Neutrophil (primary cell): ENCODE measurements around the gene TACC2.

ENCODE experiments used
- H3K27ac ChIP-seq: fragments of 200-600 bp; sonication (generic); 2 replicates; pipeline ENCODE4 v1.5.1; 2016; ENCODE audit warnings: mild to moderate bottlenecking, moderate library complexity
- H3K27me3 ChIP-seq: fragments of 200-600 bp; sonication (generic); 2 replicates; pipeline ENCODE4 v1.6.0; 2016; ENCODE audit warnings: mild to moderate bottlenecking
- H3K36me3 ChIP-seq: fragments of 200-600 bp; sonication (generic); 2 replicates; pipeline ENCODE4 v1.5.1; 2017
- H3K4me1 ChIP-seq, 2 experiments: fragments of 200-600 bp in 1 of 2; sonication (generic) in 1 of 2; 1 replicate in 1 of 2; 2 replicates in 1 of 2; pipeline versions ENCODE4 v1.5.1 to v1.6.1; 2013 to 2016; ENCODE audit warnings: low read depth in 1 of 2, low read length in 1 of 2, mild to moderate bottlenecking in 1 of 2, moderate library complexity in 1 of 2; ENCODE audit not compliant: control insufficient read depth in 1 of 2, insufficient read depth in 1 of 2
- H3K4me3 ChIP-seq, 2 experiments: fragments of 200-600 bp in 1 of 2; sonication (generic) in 1 of 2; 1 replicate in 1 of 2; 2 replicates in 1 of 2; pipeline ENCODE4 v1.5.1; 2013 to 2016; ENCODE audit warnings: low read depth in 1 of 2, low read length in 1 of 2, mild to moderate bottlenecking in 1 of 2, moderate library complexity in 1 of 2
- H3K9me3 ChIP-seq: fragments of 200-600 bp; sonication (generic); 2 replicates; pipeline ENCODE4 v1.5.1; 2016
- TF ChIP-seq, protein P1 (sequence below): fragments of 200-600 bp; sonication (generic); IDR thresholded peaks from 2 replicates; pipeline ENCODE4 v1.5.1; 2016; ENCODE audit warnings: antibody characterized with exemption

TACC2 gene

GRCh38 chr10:122249991-122250750 is 261.2 kb downstream of the TACC2 start:
- Histone ChIP-seq H3K27ac (no peak overlapping the region), H3K4me3 (no peak overlapping the region), H3K27me3 (peaks cover 4% of the 10 kb centered on the region), H3K4me1 (no peaks in the 10 kb centered on the region), H3K36me3 (no peaks in the 10 kb centered on the region), H3K9me3 (no peaks in the 10 kb centered on the region)
- TF ChIP-seq, protein P1, sequence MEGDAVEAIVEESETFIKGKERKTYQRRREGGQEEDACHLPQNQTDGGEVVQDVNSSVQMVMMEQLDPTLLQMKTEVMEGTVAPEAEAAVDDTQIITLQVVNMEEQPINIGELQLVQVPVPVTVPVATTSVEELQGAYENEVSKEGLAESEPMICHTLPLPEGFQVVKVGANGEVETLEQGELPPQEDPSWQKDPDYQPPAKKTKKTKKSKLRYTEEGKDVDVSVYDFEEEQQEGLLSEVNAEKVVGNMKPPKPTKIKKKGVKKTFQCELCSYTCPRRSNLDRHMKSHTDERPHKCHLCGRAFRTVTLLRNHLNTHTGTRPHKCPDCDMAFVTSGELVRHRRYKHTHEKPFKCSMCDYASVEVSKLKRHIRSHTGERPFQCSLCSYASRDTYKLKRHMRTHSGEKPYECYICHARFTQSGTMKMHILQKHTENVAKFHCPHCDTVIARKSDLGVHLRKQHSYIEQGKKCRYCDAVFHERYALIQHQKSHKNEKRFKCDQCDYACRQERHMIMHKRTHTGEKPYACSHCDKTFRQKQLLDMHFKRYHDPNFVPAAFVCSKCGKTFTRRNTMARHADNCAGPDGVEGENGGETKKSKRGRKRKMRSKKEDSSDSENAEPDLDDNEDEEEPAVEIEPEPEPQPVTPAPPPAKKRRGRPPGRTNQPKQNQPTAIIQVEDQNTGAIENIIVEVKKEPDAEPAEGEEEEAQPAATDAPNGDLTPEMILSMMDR = no peak

GRCh38 chr10:122251459-122252255 is 262.7 kb downstream of the TACC2 start:
- no peaks in the 10 kb centered on the region for H3K36me3 ChIP-seq
- H3K4me3 ChIP-seq = no peak overlapping the region
- no peaks in the 10 kb centered on the region for H3K4me1 ChIP-seq
- TF ChIP-seq, protein P1 = no peak
- H3K27ac ChIP-seq = no peak overlapping the region
- H3K9me3 ChIP-seq = no peaks in the 10 kb centered on the region
- H3K27me3 ChIP-seq = no peaks in the 10 kb centered on the region

GRCh38 chr10:122252805-122253204 is 263.8 kb downstream of the TACC2 start:
- H3K27me3 ChIP-seq = no peaks in the 10 kb centered on the region
- H3K4me3 ChIP-seq = no peak overlapping the region
- no peak overlapping the region for H3K27ac ChIP-seq
- H3K4me1 ChIP-seq = no peaks in the 10 kb centered on the region
- no peaks in the 10 kb centered on the region for H3K9me3 ChIP-seq
- H3K36me3 ChIP-seq = no peaks in the 10 kb centered on the region
- TF ChIP-seq, protein P1 = no peak

- no peak overlapping the region for H3K27ac ChIP-seq
- H3K27me3 ChIP-seq = peaks cover 2% of the 10 kb centered on the region
- TF ChIP-seq, protein P1 = no peak
- no peaks in the 10 kb centered on the region for H3K36me3 ChIP-seq
- no peaks in the 10 kb centered on the region for H3K4me1 ChIP-seq
- no peak overlapping the region for H3K4me3 ChIP-seq
- H3K9me3 ChIP-seq = no peaks in the 10 kb centered on the region
Measured at GRCh38 chr10:122253605-122254004, 264.6 kb downstream of the TACC2 start.

GRCh38 chr10:122254831-122255230 is 265.9 kb downstream of the TACC2 start:
- Histone ChIP-seq H3K27me3 (peaks cover 7% of the 10 kb centered on the region), H3K27ac (no peak overlapping the region), H3K4me3 (no peak overlapping the region), H3K4me1 (no peaks in the 10 kb centered on the region), H3K9me3 (no peaks in the 10 kb centered on the region), H3K36me3 (no peaks in the 10 kb centered on the region)
- TF ChIP-seq, protein P1 = no peak
